Ascending aorta (tissue), 2 donors: ENCODE results near the gene SORCS3. TPM values are rescaled to one million over a fixed set of nuclear protein-coding genes. Genes with fewer than 3 reads are reported as not detected.

Experiments used
- DNase-seq, 2 donors: peaks; one replicate each; pipeline ENCODE4 v3.0.0-alpha.2; 2019; ENCODE audit warnings: low spot score in 2 of 2
- H3K27ac ChIP-seq, 2 donors: fragments of 200-600 bp; sonication (generic); one replicate each; pipeline ENCODE4 v1.5.1; 2016 to 2017; ENCODE audit warnings: mild to moderate bottlenecking in 1 of 2
- H3K27me3 ChIP-seq: fragments of 200-600 bp; sonication (generic); one replicate; pipeline ENCODE4 v1.5.1; 2017
- H3K36me3 ChIP-seq, 2 donors: fragments of 200-600 bp; sonication (generic); one replicate each; pipeline ENCODE4 v1.5.1; 2016
- H3K4me1 ChIP-seq, 2 donors: fragments of 200-600 bp; sonication (generic); one replicate each; pipeline ENCODE4 v1.5.1; 2016 to 2017; ENCODE audit warnings: mild to moderate bottlenecking in 1 of 2
- H3K4me3 ChIP-seq, 2 donors: fragments of 200-600 bp; sonication (generic); one replicate each; pipeline ENCODE4 v1.5.1; 2016 to 2017; ENCODE audit warnings: mild to moderate bottlenecking in 1 of 2
- H3K9me3 ChIP-seq, 2 donors: fragments of 200-600 bp; sonication (generic); one replicate each; pipeline ENCODE4 v1.5.1; 2016
- intact Hi-C: fragments of 100-400 bp; cut with DNase I; formaldehyde crosslinking; loops from one replicate; pipeline ENCODE4 v1.15.1; 2023
- total RNA-seq: library from RNA; depleted of rRNA; stranded (reverse); fragments of >200 nt; gene quantifications from one replicate; pipeline ENCODE4 v1.1.0, GENCODE V29; 2016
- TF ChIP-seq, protein P1 (sequence below), 3 experiments: fragments of 200-600 bp in 2 of 3; fragments of 450-650 bp in 1 of 3; sonication (generic) in 2 of 3; IDR thresholded peaks; one replicate each; pipeline ENCODE4 v1.5.1; 2016 to 2019; ENCODE audit warnings: antibody characterized with exemption in 3 of 3, mild to moderate bottlenecking in 1 of 3, moderate library complexity in 1 of 3

Gene SORCS3
- total RNA-seq, 1 donor from 2014 or later, result not detected

DNA sequence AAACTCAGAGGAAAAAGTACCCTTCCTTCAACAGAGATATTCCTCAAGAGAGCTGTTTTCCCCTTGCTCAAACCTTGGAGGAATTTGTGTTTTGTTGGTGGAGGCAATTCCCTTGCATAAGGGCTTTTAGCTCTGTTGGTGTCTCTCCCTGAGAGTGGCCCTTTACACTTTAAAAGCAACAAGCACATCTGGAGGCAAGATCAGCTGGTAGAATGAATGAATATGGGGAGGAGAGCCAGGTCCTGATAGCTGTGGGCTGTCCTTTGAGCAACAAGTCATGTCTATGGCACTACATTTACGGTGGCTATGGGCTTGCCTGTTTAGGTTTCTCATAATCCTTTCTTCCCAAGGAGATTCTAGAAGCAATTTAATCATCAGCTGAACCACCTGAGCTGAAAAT is 384.0 kb downstream of the SORCS3 start:
- no peak for DNase-seq
- H3K4me1 ChIP-seq, result no peaks in the 10 kb centered on the region
- intact Hi-C loops, result no loop called here
- no peak overlapping the region for H3K27ac ChIP-seq
- H3K36me3 ChIP-seq, result no peaks in the 10 kb centered on the region
- H3K27me3 ChIP-seq, result no peaks in the 10 kb centered on the region
- H3K4me3 ChIP-seq, result no peak overlapping the region
- no peaks in the 10 kb centered on the region for H3K9me3 ChIP-seq
- TF ChIP-seq, protein P1, sequence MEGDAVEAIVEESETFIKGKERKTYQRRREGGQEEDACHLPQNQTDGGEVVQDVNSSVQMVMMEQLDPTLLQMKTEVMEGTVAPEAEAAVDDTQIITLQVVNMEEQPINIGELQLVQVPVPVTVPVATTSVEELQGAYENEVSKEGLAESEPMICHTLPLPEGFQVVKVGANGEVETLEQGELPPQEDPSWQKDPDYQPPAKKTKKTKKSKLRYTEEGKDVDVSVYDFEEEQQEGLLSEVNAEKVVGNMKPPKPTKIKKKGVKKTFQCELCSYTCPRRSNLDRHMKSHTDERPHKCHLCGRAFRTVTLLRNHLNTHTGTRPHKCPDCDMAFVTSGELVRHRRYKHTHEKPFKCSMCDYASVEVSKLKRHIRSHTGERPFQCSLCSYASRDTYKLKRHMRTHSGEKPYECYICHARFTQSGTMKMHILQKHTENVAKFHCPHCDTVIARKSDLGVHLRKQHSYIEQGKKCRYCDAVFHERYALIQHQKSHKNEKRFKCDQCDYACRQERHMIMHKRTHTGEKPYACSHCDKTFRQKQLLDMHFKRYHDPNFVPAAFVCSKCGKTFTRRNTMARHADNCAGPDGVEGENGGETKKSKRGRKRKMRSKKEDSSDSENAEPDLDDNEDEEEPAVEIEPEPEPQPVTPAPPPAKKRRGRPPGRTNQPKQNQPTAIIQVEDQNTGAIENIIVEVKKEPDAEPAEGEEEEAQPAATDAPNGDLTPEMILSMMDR (IDR thresholded peaks at IDR 0.05), result no peak

DNA sequence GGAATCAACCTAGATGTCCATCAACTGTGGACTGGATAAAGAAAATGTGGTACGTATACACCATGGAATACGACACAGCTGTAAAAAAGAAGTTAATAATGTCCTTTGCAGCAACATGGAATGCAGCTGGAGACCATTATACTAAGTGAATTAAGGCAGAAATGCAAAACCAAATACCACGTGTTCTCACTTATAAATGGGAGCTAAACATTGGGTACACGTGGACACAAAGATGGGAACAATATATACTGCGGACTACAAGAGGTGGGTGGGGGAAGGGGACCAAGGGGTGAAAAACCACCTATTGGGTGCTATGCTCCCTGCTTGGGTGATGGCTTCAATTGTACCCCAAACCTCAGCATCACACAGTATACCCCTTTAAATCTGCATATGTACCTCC is 385.5 kb downstream of the SORCS3 start:
- Histone ChIP-seq H3K4me1 (no peaks in the 10 kb centered on the region), H3K27me3 (no peaks in the 10 kb centered on the region), H3K36me3 (no peaks in the 10 kb centered on the region), H3K9me3 (no peaks in the 10 kb centered on the region), H3K27ac (no peak overlapping the region), H3K4me3 (no peak overlapping the region)
- intact Hi-C loops, result no loop called here
- DNase-seq, result no peak
- TF ChIP-seq, protein P1 (IDR thresholded peaks at IDR 0.05), result no peak

DNA sequence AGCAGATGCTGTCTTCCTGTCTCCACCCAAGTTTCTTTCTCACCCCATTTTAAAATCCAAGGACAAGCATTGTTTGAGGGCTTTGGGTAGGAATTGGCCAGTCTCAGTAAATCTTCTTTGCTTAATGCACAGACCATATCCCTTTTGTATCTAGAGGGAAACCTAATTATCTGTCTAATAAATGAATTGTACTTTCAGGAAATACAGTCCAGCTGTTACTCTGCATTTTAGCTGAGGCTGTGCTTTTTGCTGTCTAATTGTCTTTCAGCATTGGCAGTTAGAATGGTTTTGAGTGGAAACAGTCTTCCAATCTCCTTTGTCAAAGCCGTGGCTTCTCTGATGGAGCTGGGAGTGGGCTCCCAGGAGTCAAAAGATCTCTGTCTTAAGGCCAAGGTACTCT is 388.2 kb downstream of the SORCS3 start:
- Histone ChIP-seq H3K27me3 (no peaks in the 10 kb centered on the region), H3K4me1 (no peaks in the 10 kb centered on the region), H3K4me3 (no peak overlapping the region), H3K36me3 (no peaks in the 10 kb centered on the region), H3K9me3 (no peaks in the 10 kb centered on the region), H3K27ac (no peak overlapping the region)
- no peak for DNase-seq
- intact Hi-C loops, result no loop called here
- TF ChIP-seq, protein P1 (IDR thresholded peaks at IDR 0.05), result no peak

DNA sequence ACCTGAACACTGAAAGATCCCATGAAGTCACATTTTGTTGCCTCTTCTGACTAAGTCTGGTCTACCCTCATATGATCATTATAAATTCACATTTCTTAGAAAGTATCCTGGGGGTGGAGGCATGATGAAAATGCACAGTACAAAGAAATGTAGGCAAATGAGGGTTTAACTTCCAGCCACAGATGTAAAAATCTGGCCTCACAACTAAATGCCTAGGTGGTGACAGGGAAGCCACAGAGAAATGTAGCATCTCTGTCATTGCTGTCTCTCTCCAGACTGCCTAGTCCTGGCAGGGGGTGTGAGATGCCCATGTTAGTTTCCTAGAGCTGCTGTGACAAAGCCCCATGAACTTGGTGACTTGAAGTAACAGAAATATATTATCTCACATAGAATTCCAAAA is 395.9 kb downstream of the SORCS3 start:
- intact Hi-C loops, result no loop called here
- no peaks in the 10 kb centered on the region for H3K36me3 ChIP-seq
- TF ChIP-seq, protein P1 (IDR thresholded peaks at IDR 0.05), result no peak

DNA sequence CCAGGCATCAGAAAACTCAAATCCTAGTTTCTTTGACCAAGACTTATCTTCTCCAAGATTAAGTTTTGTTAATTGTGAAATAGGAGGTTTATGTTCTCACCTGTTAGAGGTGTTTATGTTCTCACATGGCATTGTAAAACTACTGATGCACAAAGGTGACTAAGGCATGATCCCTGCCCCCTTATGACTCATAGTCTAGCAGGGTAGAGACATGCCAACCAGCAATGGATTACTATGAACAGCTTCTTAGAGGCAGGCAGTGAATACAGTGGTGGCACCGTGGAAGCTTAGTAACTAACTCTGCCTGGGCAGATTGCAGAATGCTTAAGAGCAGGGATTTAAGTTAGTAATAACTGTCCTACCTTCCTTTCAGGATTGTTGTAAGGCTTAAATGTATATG is 400.9 kb downstream of the SORCS3 start:
- Histone ChIP-seq H3K4me1 (no peaks in the 10 kb centered on the region), H3K9me3 (no peaks in the 10 kb centered on the region), H3K27me3 (no peaks in the 10 kb centered on the region), H3K27ac (no peak overlapping the region), H3K4me3 (no peak overlapping the region), H3K36me3 (no peaks in the 10 kb centered on the region)
- TF ChIP-seq, protein P1 (IDR thresholded peaks at IDR 0.05), result no peak
- DNase-seq, result no peak
- intact Hi-C loops, result no loop called here

More for the DNA sequence above, 395.9 kb downstream of the SORCS3 start:
- DNase-seq, result no peak
- Histone ChIP-seq H3K9me3 (no peaks in the 10 kb centered on the region), H3K27ac (no peak overlapping the region), H3K4me3 (no peak overlapping the region), H3K27me3 (no peaks in the 10 kb centered on the region), H3K4me1 (no peaks in the 10 kb centered on the region)

DNA sequence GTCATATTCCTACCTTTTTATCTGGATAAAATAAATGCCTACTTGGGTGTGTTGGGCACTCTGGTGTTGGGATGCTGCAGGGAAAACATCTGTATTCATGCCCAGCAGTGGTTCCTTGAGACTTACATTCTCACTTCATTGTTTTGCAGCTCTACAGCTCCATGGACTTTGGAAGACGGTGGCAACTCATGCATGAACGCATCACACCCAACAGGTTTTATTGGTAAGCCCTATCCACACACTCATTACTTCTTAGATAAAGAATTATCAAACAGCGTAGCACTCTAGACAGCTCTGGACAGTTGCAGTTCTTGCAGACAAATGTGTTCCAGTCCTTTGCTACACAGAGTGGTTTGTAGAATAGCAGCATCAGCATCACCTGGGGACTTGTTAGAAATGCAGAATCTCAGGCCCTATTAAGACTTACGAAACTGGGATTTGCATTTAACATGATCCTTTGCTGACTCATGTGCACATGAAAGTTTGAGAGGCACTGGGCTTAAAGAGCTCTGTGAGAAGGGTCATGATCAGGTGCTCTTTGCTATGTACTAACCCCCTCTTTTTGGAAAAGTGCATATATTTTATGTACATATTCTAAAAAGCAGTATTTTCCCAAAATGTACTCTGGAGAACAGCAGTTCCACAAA is 401.9 kb downstream of the SORCS3 start:
- no peak for DNase-seq
- Histone ChIP-seq H3K4me3 (no peak overlapping the region), H3K4me1 (no peaks in the 10 kb centered on the region), H3K27me3 (no peaks in the 10 kb centered on the region), H3K36me3 (no peaks in the 10 kb centered on the region), H3K27ac (no peak overlapping the region), H3K9me3 (no peaks in the 10 kb centered on the region)
- TF ChIP-seq, protein P1 (IDR thresholded peaks at IDR 0.05), result no peak
- intact Hi-C loops, result no loop called here
